Measurements from ENCODE around the gene CALHM3.

DNA sequence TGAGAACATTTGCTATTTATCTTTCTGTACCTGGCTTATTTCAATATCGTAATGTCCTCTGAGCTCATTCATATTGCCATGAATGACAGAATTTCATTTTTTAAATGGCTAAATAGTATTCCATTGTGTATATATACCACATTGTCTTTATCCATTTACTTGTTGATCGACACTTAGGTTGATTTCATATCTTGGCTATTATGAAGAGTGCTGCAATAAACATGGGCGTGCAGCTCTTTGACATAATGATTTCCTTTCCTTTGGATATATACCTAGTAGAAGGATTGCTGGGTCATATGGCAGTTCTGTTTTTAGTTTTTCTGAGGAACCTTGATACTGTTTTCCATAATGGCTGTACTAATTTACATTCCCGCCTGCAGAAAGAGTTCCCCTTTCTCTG, 44.6 kb upstream of the CALHM3 start:
- TF ChIP-seq, protein P1, sequence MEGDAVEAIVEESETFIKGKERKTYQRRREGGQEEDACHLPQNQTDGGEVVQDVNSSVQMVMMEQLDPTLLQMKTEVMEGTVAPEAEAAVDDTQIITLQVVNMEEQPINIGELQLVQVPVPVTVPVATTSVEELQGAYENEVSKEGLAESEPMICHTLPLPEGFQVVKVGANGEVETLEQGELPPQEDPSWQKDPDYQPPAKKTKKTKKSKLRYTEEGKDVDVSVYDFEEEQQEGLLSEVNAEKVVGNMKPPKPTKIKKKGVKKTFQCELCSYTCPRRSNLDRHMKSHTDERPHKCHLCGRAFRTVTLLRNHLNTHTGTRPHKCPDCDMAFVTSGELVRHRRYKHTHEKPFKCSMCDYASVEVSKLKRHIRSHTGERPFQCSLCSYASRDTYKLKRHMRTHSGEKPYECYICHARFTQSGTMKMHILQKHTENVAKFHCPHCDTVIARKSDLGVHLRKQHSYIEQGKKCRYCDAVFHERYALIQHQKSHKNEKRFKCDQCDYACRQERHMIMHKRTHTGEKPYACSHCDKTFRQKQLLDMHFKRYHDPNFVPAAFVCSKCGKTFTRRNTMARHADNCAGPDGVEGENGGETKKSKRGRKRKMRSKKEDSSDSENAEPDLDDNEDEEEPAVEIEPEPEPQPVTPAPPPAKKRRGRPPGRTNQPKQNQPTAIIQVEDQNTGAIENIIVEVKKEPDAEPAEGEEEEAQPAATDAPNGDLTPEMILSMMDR (IDR thresholded peaks at IDR 0.05), result no peak
- TF ChIP-seq POLR2AphosphoS5 (IDR thresholded peaks at IDR 0.05), result no peak
- TF ChIP-seq POLR2A (IDR thresholded peaks at IDR 0.05), result no peak
